GM19328 (cell line): ENCODE data around the gene GIN1.

Experiments
- ATAC-seq: cut with Tn5 transposase; IDR thresholded peaks from one replicate; pipeline ENCODE4 v1.9.1; 2021; ENCODE audit warnings: mild to moderate bottlenecking, moderate library complexity; ENCODE audit not compliant: unreplicated experiment

The GIN1 gene

GRCh38 chr5:103037673-103038455 lies 82.1 kb downstream of the GIN1 start:
- no peak for ATAC-seq

GRCh38 chr5:103036601-103037000 lies 83.3 kb downstream of the GIN1 start:
- no peak for ATAC-seq
